HCT116 (cell line): Measurements from ENCODE around the gene FAM171A1. TPM values are rescaled to one million over a fixed set of nuclear protein-coding genes. Genes with fewer than 3 reads are reported as not detected.

Source experiments
- ATAC-seq: fragments of 200-7000 bp; cut with Tn5 transposase; 2 replicates; pipeline ENCODE4 v1.9.1; 2020; ENCODE audit warnings: mild to moderate bottlenecking, moderate library complexity
- BruUV-seq: library from RNA; stranded (reverse); fragments of 400-500 nt; replicated peaks from 2 replicates; lab custom pipeline; 2021; lab: Mats Ljungman, UMichigan
- CTCF ChIA-PET: fragments of 300-600 bp; sonication (Branson Sonifier 250); formaldehyde crosslinking; loops from one replicate; lab custom pipeline; 2021; ENCODE audit warnings: antibody characterized with exemption; lab: Charles Lee
- POLR2A ChIA-PET: fragments of 300-600, 350-600 bp; sonication (Branson Sonifier 250); formaldehyde crosslinking; loops from one replicate; lab custom pipeline; 2021; ENCODE audit warnings: antibody characterized with exemption; lab: Charles Lee
- RAD21 ChIA-PET, 2 experiments: fragments of 300-600 bp; sonication (Branson Sonifier 250); formaldehyde crosslinking; loops; one replicate each; lab custom pipeline; 2023; ENCODE audit warnings: low total read pairs in 2 of 2; ENCODE audit not compliant: uncharacterized antibody in 2 of 2, unreplicated experiment in 2 of 2, low non-redundant PET in 1 of 2; lab: Charles Lee
- DNase-seq: peaks from one replicate; pipeline ENCODE4 v3.0.0-alpha.2; 2010; ENCODE audit warnings: low read depth, low spot score
- H2AFZ ChIP-seq: fragments of 200-600 bp; shearing (Covaris generic), sonication (generic); 2 replicates; pipeline ENCODE4 v1.6.1; 2017; ENCODE audit warnings: low read depth, mixed run types, mixed read lengths, antibody characterized with exemption, low read length; ENCODE audit not compliant: poor library complexity, severe bottlenecking
- H3K27ac ChIP-seq: 2 replicates; pipeline ENCODE4 v1.5.1; 2012; ENCODE audit warnings: low read depth, low read length
- H3K27me3 ChIP-seq: fragments of 200-600 bp; sonication (generic); 2 replicates; pipeline ENCODE4 v1.6.1; 2016; ENCODE audit warnings: mixed run types, low read length, mixed read lengths; ENCODE audit not compliant: insufficient read depth
- H3K36me3 ChIP-seq, 2 experiments: fragments of 200-500 bp in 1 of 2; fragments of 200-600 bp in 1 of 2; sonication (Bioruptor generic) in 1 of 2; sonication (generic) in 1 of 2; 2 replicates each; pipeline versions ENCODE4 v1.5.1 to v1.6.1; 2014 to 2016; ENCODE audit warnings: low read length in 2 of 2, inconsistent platforms in 1 of 2, mixed read lengths in 1 of 2, mixed run types in 1 of 2; ENCODE audit not compliant: insufficient read depth in 2 of 2, control insufficient read depth in 1 of 2
- H3K4me1 ChIP-seq, 2 experiments: fragments of 200-600 bp in 1 of 2; sonication (generic) in 1 of 2; 2 replicates each; pipeline versions ENCODE4 v1.5.1 to v1.6.1; 2012 to 2017; ENCODE audit warnings: low read length in 2 of 2, inconsistent platforms in 1 of 2, mild to moderate bottlenecking in 1 of 2, mixed read lengths in 1 of 2, mixed run types in 1 of 2, moderate library complexity in 1 of 2; ENCODE audit not compliant: insufficient read depth in 2 of 2, control insufficient read depth in 1 of 2
- H3K4me2 ChIP-seq: fragments of 200-600 bp; sonication (generic); 2 replicates; pipeline ENCODE4 v1.6.1; 2017; ENCODE audit warnings: mixed run types, low read length, mixed read lengths
- H3K4me3 ChIP-seq, 2 experiments: fragments of 200-600 bp in 1 of 2; sonication (generic) in 1 of 2; replicated peaks in 1 of 2; 2 replicates each; pipeline ENCODE4 v1.5.1; 2011 to 2016; ENCODE audit warnings: low read length in 2 of 2, control low read depth in 1 of 2, low read depth in 1 of 2, mild to moderate bottlenecking in 1 of 2, mixed read lengths in 1 of 2, mixed run types in 1 of 2
- H3K79me2 ChIP-seq: fragments of 200-600 bp; sonication (generic); 2 replicates; pipeline ENCODE4 v1.6.1; 2017; ENCODE audit warnings: mild to moderate bottlenecking, mixed run types, low read length, moderate library complexity, mixed read lengths; ENCODE audit not compliant: insufficient read depth
- H3K9ac ChIP-seq: fragments of 200-600 bp; sonication (generic); 2 replicates; pipeline ENCODE4 v1.6.1; 2016; ENCODE audit warnings: low read length, mixed read lengths
- H3K9me2 ChIP-seq: fragments of 200-600 bp; sonication (generic), shearing (Covaris generic); 2 replicates; pipeline ENCODE4 v1.6.1; 2017; ENCODE audit warnings: mixed run types, mild to moderate bottlenecking, moderate library complexity; ENCODE audit not compliant: insufficient read depth
- H3K9me3 ChIP-seq, 2 experiments: fragments of 200-500 bp in 1 of 2; fragments of 200-600 bp in 1 of 2; sonication (Bioruptor generic) in 1 of 2; sonication (generic) in 1 of 2; 2 replicates each; pipeline ENCODE4 v1.6.1; 2014 to 2017; ENCODE audit warnings: low read length in 2 of 2, mixed read lengths in 2 of 2, inconsistent platforms in 1 of 2, low read depth in 1 of 2, mild to moderate bottlenecking in 1 of 2, mixed run types in 1 of 2, moderate library complexity in 1 of 2; ENCODE audit not compliant: control insufficient read depth in 1 of 2, insufficient read depth in 1 of 2
- H4K20me1 ChIP-seq: fragments of 200-600 bp; sonication (generic), shearing (Covaris generic); 2 replicates; pipeline ENCODE4 v1.6.1; 2017; ENCODE audit warnings: mixed run types, mild to moderate bottlenecking, moderate library complexity; ENCODE audit not compliant: insufficient read depth
- EGR1 ChIP-seq: IDR thresholded peaks from 2 replicates; pipeline ENCODE4 v1.6.1; 2012; ENCODE audit warnings: low read depth
- FOSL1 ChIP-seq: IDR thresholded peaks from 2 replicates; pipeline ENCODE4 v1.6.1; 2012; ENCODE audit warnings: low read depth
- POLR2AphosphoS5 ChIP-seq: IDR thresholded peaks from 2 replicates; pipeline ENCODE4 v1.6.1; 2011; ENCODE audit warnings: mild to moderate bottlenecking, low read depth, low read length, moderate library complexity
- SIN3A ChIP-seq: IDR thresholded peaks from 2 replicates; pipeline ENCODE4 v1.6.1; 2012; ENCODE audit warnings: low read depth
- YY1 ChIP-seq: IDR thresholded peaks from 2 replicates; pipeline ENCODE4 v1.6.1; 2011; ENCODE audit warnings: low read length, low read depth, moderate library complexity, mild to moderate bottlenecking; ENCODE audit not compliant: insufficient replicate concordance; ENCODE audit errors: extremely low read depth
- ZFX ChIP-seq: fragments of 450-650 bp; IDR thresholded peaks from 2 replicates; pipeline ENCODE4 v1.6.1; 2017
- intact Hi-C: fragments of 100-400 bp; cut with micrococcal nuclease; formaldehyde crosslinking; loops from 2 replicates; pipeline ENCODE4 v1.10.0; 2022
- total RNA-seq: library from RNA; stranded (reverse); gene quantifications from one replicate; pipeline ENCODE4 v1.2.1, GENCODE V29; 2021; ENCODE audit not compliant: unreplicated experiment

Gene FAM171A1
- total RNA-seq, 1 experiment from 2014 or later = 32.5 TPM

GRCh38 chr10:15166325-15166724, 204.8 kb downstream of the FAM171A1 start:
- ChIA-PET RAD21 (no interaction called here), CTCF (no interaction called here), POLR2A (no interaction called here)
- Histone ChIP-seq H3K79me2 (peaks cover 64% of the 10 kb centered on the region), H3K4me3 (no peak overlapping the region), H3K9ac (no peak overlapping the region), H4K20me1 (no peaks in the 10 kb centered on the region), H3K4me2 (peak overlapping the region; percentile 86), H3K27ac (no peak overlapping the region), H3K9me2 (no peaks in the 10 kb centered on the region), H3K36me3 (no peaks in the 10 kb centered on the region), H3K9me3 (no peaks in the 10 kb centered on the region), H3K27me3 (no peaks in the 10 kb centered on the region), H3K4me1 (peaks cover 20 to 22% of the 10 kb centered on the region in 2 experiments), H2AFZ (no peak overlapping the region)
- DNase-seq (no peak), ATAC-seq (no peak)
- BruUV-seq = no TSS peak
- TF ChIP-seq SIN3A (no peak), YY1 (no peak), ZFX (no peak), EGR1 (no peak), POLR2AphosphoS5 (no peak)
- intact Hi-C loops = loop anchor here (5.0 kb wide), 3 partner anchors 36 to 214 kb away; partner anchors contain the start of genes DCLRE1C and FAM171A1

GRCh38 chr10:15163253-15163828, 207.7 kb downstream of the FAM171A1 start:
- no peak for TF ChIP-seq FOSL1
- TF ChIP-seq, all 23 proteins: peak for 0
- ChIA-PET CTCF (no interaction called here), RAD21 (no interaction called here), POLR2A (no interaction called here)
- Histone ChIP-seq H3K9me2 (no peaks in the 10 kb centered on the region), H3K27me3 (no peaks in the 10 kb centered on the region), H3K4me1 (peaks cover 23 to 27% of the 10 kb centered on the region in 2 experiments), H3K79me2 (peaks cover 92% of the 10 kb centered on the region), H3K4me2 (no peak overlapping the region), H2AFZ (no peak overlapping the region), H4K20me1 (no peaks in the 10 kb centered on the region), H3K27ac (no peak overlapping the region), H3K9me3 (no peaks in the 10 kb centered on the region), H3K4me3 (no peak overlapping the region), H3K9ac (no peak overlapping the region), H3K36me3 (no peaks in the 10 kb centered on the region)
- BruUV-seq = no TSS peak
- intact Hi-C loops = no loop called here
- no peak for DNase-seq
- no peak for ATAC-seq

Other genes starting within 250 kb of the FAM171A1 start
- 26.1 TPM for gene NMT2, start 202.6 kb downstream of the FAM171A1 start, total RNA-seq